K562 (cell line): Measurements from ENCODE around the gene ARHGAP26. TPM values are rescaled to one million over a fixed set of nuclear protein-coding genes. Genes with fewer than 3 reads are reported as not detected.

Source experiments
- ATAC-seq: fragments of 200-7000 bp; cut with Tn5 transposase; 3 replicates; pipeline ENCODE4 v1.9.1; 2020; ENCODE audit warnings: moderate library complexity
- BruUV-seq: library from RNA; stranded (reverse); fragments of 400-500 nt; replicated peaks from 2 replicates; lab custom pipeline; 2021; lab: Mats Ljungman, UMichigan
- CTCF ChIA-PET: fragments of 300-600 bp; formaldehyde crosslinking; extraction: SDS; loops from one replicate; lab custom pipeline; 2021; ENCODE audit warnings: low intra/inter-chr PET ratio; lab: Yijun Ruan, JAX
- POLR2A ChIA-PET: fragments of 300-600, 350-650 bp; sonication (Branson Sonifier 250); formaldehyde crosslinking; extraction: SDS; loops from one replicate; lab custom pipeline; 2021; ENCODE audit warnings: antibody characterized with exemption, inconsistent platforms; lab: Yijun Ruan, JAX
- DNase-seq, 4 experiments: peaks; one replicate each; pipeline versions ENCODE4 v3.0.0 to v3.0.0-alpha.2; 2011 to 2018; ENCODE audit warnings: low spot score in 3 of 4, mixed read lengths in 3 of 4; ENCODE audit errors: extremely low read depth in 1 of 4
- FAIRE-seq: peaks from 2 replicates; lab custom pipeline; 2011; peaks lifted over from hg19 to GRCh38; lab: Jason Lieb, UNC
- H2AFZ ChIP-seq: 2 replicates; pipeline ENCODE4 v1.6.0; 2011; ENCODE audit warnings: low read depth, low read length, control low read depth, inconsistent platforms
- H3K27ac ChIP-seq: fragments of 200-600 bp; 3 replicates; pipeline ENCODE4 v1.8.0; 2011; ENCODE audit warnings: low read depth, mild to moderate bottlenecking, control low read depth, inconsistent platforms, low read length, moderate library complexity, mixed read lengths; ENCODE audit errors: extremely low read depth
- H3K27me3 ChIP-seq, 2 experiments: fragments of 300-600 bp in 1 of 2; 2 replicates in 1 of 2; 3 replicates in 1 of 2; pipeline versions ENCODE4 v1.6.0 to v1.8.0; 2011; ENCODE audit warnings: inconsistent platforms in 2 of 2, low read length in 2 of 2, mild to moderate bottlenecking in 1 of 2, mixed read lengths in 1 of 2, moderate library complexity in 1 of 2; ENCODE audit not compliant: control insufficient read depth in 2 of 2, insufficient read depth in 2 of 2
- H3K36me3 ChIP-seq: fragments of 300-600 bp; 3 replicates; pipeline ENCODE4 v1.8.0; 2011; ENCODE audit warnings: mild to moderate bottlenecking, low read length, inconsistent platforms; ENCODE audit not compliant: control insufficient read depth, insufficient read depth
- H3K4me1 ChIP-seq, 2 experiments: fragments of 200-600 bp in 1 of 2; replicated peaks in 1 of 2; 2 replicates in 1 of 2; 3 replicates in 1 of 2; pipeline versions ENCODE4 v1.5.1 to v1.8.0; 2011; ENCODE audit warnings: inconsistent platforms in 2 of 2, low read length in 2 of 2, mild to moderate bottlenecking in 1 of 2, mixed read lengths in 1 of 2, moderate library complexity in 1 of 2; ENCODE audit not compliant: control insufficient read depth in 2 of 2, insufficient read depth in 2 of 2
- H3K4me2 ChIP-seq: 2 replicates; pipeline ENCODE4 v1.6.1; 2011; ENCODE audit warnings: low read length, control low read depth, inconsistent platforms, mixed read lengths; ENCODE audit not compliant: insufficient read depth
- H3K4me3 ChIP-seq: fragments of 200-600 bp; sonication (generic), shearing (Covaris generic); 2 replicates; pipeline ENCODE4 v1.5.1; 2016; ENCODE audit warnings: control low read depth, inconsistent platforms
- H3K79me2 ChIP-seq: fragments of 200-600 bp; 3 replicates; pipeline ENCODE4 v1.8.0; 2011; ENCODE audit warnings: low read length, inconsistent platforms; ENCODE audit not compliant: control insufficient read depth, insufficient read depth
- H3K9ac ChIP-seq, 2 experiments: 2 replicates each; pipeline versions ENCODE4 v1.6.0 to v1.6.1; 2011; ENCODE audit warnings: low read depth in 2 of 2, low read length in 2 of 2, control low read depth in 1 of 2, inconsistent platforms in 1 of 2, mild to moderate bottlenecking in 1 of 2, mixed read lengths in 1 of 2; ENCODE audit not compliant: insufficient read depth in 1 of 2
- H3K9me1 ChIP-seq: one replicate; pipeline ENCODE4 v1.6.0; 2011; ENCODE audit warnings: inconsistent platforms, mild to moderate bottlenecking, low read length, moderate library complexity; ENCODE audit not compliant: control insufficient read depth, insufficient read depth
- H3K9me3 ChIP-seq: replicated peaks from 2 replicates; pipeline ENCODE4 v1.5.1; 2011; ENCODE audit warnings: low read depth, low read length, inconsistent platforms; ENCODE audit not compliant: control insufficient read depth, insufficient read depth
- H4K20me1 ChIP-seq: replicated peaks from 2 replicates; pipeline ENCODE4 v1.6.1; 2011; ENCODE audit warnings: low read length, inconsistent platforms, mixed read lengths; ENCODE audit not compliant: control insufficient read depth, insufficient read depth
- CBFA2T2 ChIP-seq: fragments of 450-650 bp; conservative IDR thresholded peaks from 2 replicates; pipeline ENCODE4 v1.6.1; 2017; ENCODE audit warnings: mild to moderate bottlenecking
- EP300 ChIP-seq: IDR thresholded peaks from 2 replicates; pipeline ENCODE4 v1.6.1; 2012; ENCODE audit warnings: low read length, improper control_type of control experiment
- MEF2D ChIP-seq: conservative IDR thresholded peaks from 2 replicates; pipeline ENCODE4 v1.6.1; 2016; ENCODE audit warnings: low read depth, missing genetic modification characterization, missing compliant biosample characterization
- MTA2 ChIP-seq: fragments of 450-650 bp; IDR thresholded peaks from 2 replicates; pipeline ENCODE4 v1.6.1; 2016; ENCODE audit warnings: low read depth
- ZNF134 ChIP-seq: fragments of 250-450 bp; sonication (Bioruptor Pico); conservative IDR thresholded peaks from 2 replicates; pipeline ENCODE4 v1.4.0; 2020
- ZNF239 ChIP-seq: fragments of 250-450 bp; sonication (Bioruptor Pico); IDR thresholded peaks from 2 replicates; pipeline ENCODE4 v1.4.0; 2020; ENCODE audit warnings: mild to moderate bottlenecking
- ZNF253 ChIP-seq: fragments of 250-450 bp; sonication (Bioruptor Pico); conservative IDR thresholded peaks from 2 replicates; pipeline ENCODE4 v1.6.1; 2021; ENCODE audit warnings: mild to moderate bottlenecking
- ZNF436 ChIP-seq: fragments of 250-450, 450-650 bp; sonication (Bioruptor Pico); formaldehyde crosslinking; IDR thresholded peaks from 2 replicates; pipeline ENCODE4 v1.7.0; 2020; ENCODE audit warnings: mild to moderate bottlenecking
- ZNF551 ChIP-seq: fragments of 250-450 bp; sonication (Bioruptor Pico); IDR thresholded peaks from 2 replicates; pipeline ENCODE4 v1.5.0; 2021; ENCODE audit warnings: mild to moderate bottlenecking, moderate library complexity
- ZNF79 ChIP-seq: fragments of 250-450 bp; sonication (Bioruptor Pico); IDR thresholded peaks from 2 replicates; pipeline ENCODE4 v1.4.0; 2020; ENCODE audit warnings: low read depth, mild to moderate bottlenecking, moderate library complexity
- WGBS: fragments of 100-300 bp; shearing (Covaris generic); methylation state at CpG from one replicate; pipeline ENCODE4 v1.1.6; 2016; ENCODE audit warnings: low coverage, mixed read lengths; ENCODE audit not compliant: insufficient coverage; ENCODE audit errors: missing lambda C conversion rate; 5-methylcytosine and 5-hydroxymethylcytosine counted together
- in situ Hi-C: fragments of 300-500 bp; cut with MboI; formaldehyde crosslinking; loops from 4 replicates; pipeline ENCODE4 v1.15.0; 2018; ENCODE audit warnings: inconsistent platforms, mixed read lengths
- intact Hi-C: fragments of 100-400 bp; cut with micrococcal nuclease; formaldehyde crosslinking; loops from 2 replicates; pipeline ENCODE4 v1.14.2; 2022
- polyA plus RNA-seq, 8 experiments: library from polyadenylated mRNA; depleted of rRNA in 4 of 8; stranded (reverse) in 5 of 8; unstranded in 3 of 8; fragments of >200 nt; fragmentation: Nextera tagmentation in 2 of 8; fragmentation: Illumina TruSeq in 1 of 8; extraction: Ambion mirVana in 2 of 8; extraction: Trizol in 1 of 8; gene quantifications; 2 replicates each; pipeline versions ENCODE4 v1.2.1 to v1.2.3, GENCODE V29; 2011 to 2014; ENCODE audit warnings: inconsistent platforms in 1 of 8, missing spikeins in 1 of 8
- total RNA-seq, 7 experiments: library from RNA; depleted of rRNA in 6 of 7; stranded (reverse); fragments of >200 nt in 6 of 7; fragmentation: Illumina TruSeq in 2 of 7; extraction: Trizol in 2 of 7; gene quantifications; 2 replicates each; pipeline versions ENCODE4 v1.2.1 to v1.2.3, GENCODE V29; 2011 to 2021; ENCODE audit warnings: low replicate concordance in 1 of 7
- TF ChIP-seq, protein P1 (sequence below): fragments of 250-450 bp; sonication (Bioruptor Pico); IDR thresholded peaks from 2 replicates; pipeline ENCODE4 v1.4.0; 2020; ENCODE audit warnings: mild to moderate bottlenecking
- TF ChIP-seq, protein P2 (sequence below): fragments of 250-450 bp; sonication (Bioruptor Pico); IDR thresholded peaks from 2 replicates; pipeline ENCODE4 v1.8.0; 2022; ENCODE audit warnings: inconsistent platforms, mild to moderate bottlenecking, moderate library complexity, borderline replicate concordance

Gene ARHGAP26
- total and polyA plus RNA-seq, 9 of the 15 experiments (the other 6 are each of a cell fraction or from before 2014, with no cell fraction given) = 0.13 to 1.1 (median 0.55) TPM

GRCh38 chr5:143188083-143188482 is 417.9 kb downstream of the ARHGAP26 start (continued):
- TF ChIP-seq, protein P1, sequence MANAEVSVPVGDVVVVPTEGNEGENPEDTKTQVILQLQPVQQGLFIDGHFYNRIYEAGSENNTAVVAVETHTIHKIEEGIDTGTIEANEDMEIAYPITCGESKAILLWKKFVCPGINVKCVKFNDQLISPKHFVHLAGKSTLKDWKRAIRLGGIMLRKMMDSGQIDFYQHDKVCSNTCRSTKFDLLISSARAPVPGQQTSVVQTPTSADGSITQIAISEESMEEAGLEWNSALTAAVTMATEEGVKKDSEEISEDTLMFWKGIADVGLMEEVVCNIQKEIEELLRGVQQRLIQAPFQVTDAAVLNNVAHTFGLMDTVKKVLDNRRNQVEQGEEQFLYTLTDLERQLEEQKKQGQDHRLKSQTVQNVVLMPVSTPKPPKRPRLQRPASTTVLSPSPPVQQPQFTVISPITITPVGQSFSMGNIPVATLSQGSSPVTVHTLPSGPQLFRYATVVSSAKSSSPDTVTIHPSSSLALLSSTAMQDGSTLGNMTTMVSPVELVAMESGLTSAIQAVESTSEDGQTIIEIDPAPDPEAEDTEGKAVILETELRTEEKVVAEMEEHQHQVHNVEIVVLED (CRISPR knock-in tag) = no peak
- TF ChIP-seq ZNF239 (CRISPR knock-in tag) (no peak), ZNF436 (no peak), ZNF134 (CRISPR knock-in tag) (no peak)

DNA sequence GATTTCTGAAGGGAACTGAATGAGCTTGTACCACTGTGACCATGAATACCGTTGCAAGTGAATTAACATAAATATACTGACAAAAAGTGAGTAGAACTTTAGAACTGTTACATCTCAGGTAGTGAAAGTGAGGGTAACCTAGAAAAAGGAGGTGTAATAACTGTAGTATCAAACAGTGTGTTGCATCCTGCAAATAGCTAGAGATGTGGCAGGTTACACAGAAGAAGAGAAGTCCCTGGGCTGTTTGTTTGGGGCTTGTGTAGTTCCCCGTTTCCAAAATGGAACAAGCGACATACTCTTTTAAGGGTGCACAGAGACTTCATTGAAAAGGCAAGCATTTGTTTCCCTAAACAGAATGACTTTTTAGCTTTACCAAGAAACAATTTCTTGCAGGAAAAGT is 418.5 kb downstream of the ARHGAP26 start:
- no peak for ATAC-seq
- in situ Hi-C loops = no loop called here
- no peak for FAIRE-seq
- H3K9ac ChIP-seq = no peak overlapping the region
- no peak for TF ChIP-seq MEF2D (tag)
- TF ChIP-seq ZNF551 (CRISPR knock-in tag) = no peak
- TF ChIP-seq, protein P2, sequence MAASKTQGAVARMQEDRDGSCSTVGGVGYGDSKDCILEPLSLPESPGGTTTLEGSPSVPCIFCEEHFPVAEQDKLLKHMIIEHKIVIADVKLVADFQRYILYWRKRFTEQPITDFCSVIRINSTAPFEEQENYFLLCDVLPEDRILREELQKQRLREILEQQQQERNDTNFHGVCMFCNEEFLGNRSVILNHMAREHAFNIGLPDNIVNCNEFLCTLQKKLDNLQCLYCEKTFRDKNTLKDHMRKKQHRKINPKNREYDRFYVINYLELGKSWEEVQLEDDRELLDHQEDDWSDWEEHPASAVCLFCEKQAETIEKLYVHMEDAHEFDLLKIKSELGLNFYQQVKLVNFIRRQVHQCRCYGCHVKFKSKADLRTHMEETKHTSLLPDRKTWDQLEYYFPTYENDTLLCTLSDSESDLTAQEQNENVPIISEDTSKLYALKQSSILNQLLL (CRISPR knock-in tag) = no peak
- no peak for TF ChIP-seq CBFA2T2
- no peak for TF ChIP-seq ZNF253 (CRISPR knock-in tag)
- no peak for TF ChIP-seq ZNF79 (CRISPR knock-in tag)
- TF ChIP-seq MTA2 = no peak
- no peak for TF ChIP-seq EP300
- TF ChIP-seq, all 486 proteins: peak for 0
- ChIA-PET CTCF (no interaction called here), POLR2A (interaction anchor here (0.5 to 1.1 kb wide), 4 partner anchors 16 to 462 kb away, joined by 3 read pairs; no protein-coding TSS in a partner anchor)
- WGBS = 36% methylated on average over 3 of the region's 3 CpGs
- Histone ChIP-seq H3K9me1 (no peaks in the 10 kb centered on the region), H3K79me2 (no peaks in the 10 kb centered on the region), H3K4me2 (no peak overlapping the region), H4K20me1 (no peaks in the 10 kb centered on the region), H3K27ac (no peak overlapping the region), H3K4me1 (peaks cover 0 to 14% of the 10 kb centered on the region in 2 experiments; a peak in 4 of 5 replicates), H3K27me3 (no peaks in the 10 kb centered on the region), H3K9me3 (no peaks in the 10 kb centered on the region), H3K4me3 (no peak overlapping the region), H3K36me3 (no peaks in the 10 kb centered on the region), H2AFZ (peak overlapping the region; percentile 42; the same call in 1 of the 2 replicates)
- intact Hi-C loops = no loop called here
- no peak for DNase-seq
- no TSS peak for BruUV-seq
